OCI-LY7 (cell line): ENCODE results near the gene CRYL1.

ENCODE experiments used
- EZH2phosphoT487 ChIP-seq: fragments of 200-600 bp; sonication (generic); IDR thresholded peaks from 2 replicates; pipeline ENCODE4 v1.6.1; 2018; ENCODE audit warnings: low read depth, borderline replicate concordance, mild to moderate bottlenecking, mixed run types, antibody characterized with exemption, low read length, moderate library complexity, mixed read lengths
- TF ChIP-seq, protein P1 (sequence below): fragments of 200-600 bp; sonication (generic); conservative IDR thresholded peaks from 2 replicates; pipeline ENCODE4 v1.5.1; 2014; ENCODE audit warnings: mild to moderate bottlenecking, antibody characterized with exemption, low read length, moderate library complexity, mixed read lengths

- TF ChIP-seq, protein P1, sequence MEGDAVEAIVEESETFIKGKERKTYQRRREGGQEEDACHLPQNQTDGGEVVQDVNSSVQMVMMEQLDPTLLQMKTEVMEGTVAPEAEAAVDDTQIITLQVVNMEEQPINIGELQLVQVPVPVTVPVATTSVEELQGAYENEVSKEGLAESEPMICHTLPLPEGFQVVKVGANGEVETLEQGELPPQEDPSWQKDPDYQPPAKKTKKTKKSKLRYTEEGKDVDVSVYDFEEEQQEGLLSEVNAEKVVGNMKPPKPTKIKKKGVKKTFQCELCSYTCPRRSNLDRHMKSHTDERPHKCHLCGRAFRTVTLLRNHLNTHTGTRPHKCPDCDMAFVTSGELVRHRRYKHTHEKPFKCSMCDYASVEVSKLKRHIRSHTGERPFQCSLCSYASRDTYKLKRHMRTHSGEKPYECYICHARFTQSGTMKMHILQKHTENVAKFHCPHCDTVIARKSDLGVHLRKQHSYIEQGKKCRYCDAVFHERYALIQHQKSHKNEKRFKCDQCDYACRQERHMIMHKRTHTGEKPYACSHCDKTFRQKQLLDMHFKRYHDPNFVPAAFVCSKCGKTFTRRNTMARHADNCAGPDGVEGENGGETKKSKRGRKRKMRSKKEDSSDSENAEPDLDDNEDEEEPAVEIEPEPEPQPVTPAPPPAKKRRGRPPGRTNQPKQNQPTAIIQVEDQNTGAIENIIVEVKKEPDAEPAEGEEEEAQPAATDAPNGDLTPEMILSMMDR = no peak
- no peak for TF ChIP-seq EZH2phosphoT487
Observed at GRCh38 chr13:20366056-20366455, 159.6 kb downstream of the CRYL1 start.
